Thyroid gland (tissue), 4 donors: Measurements from ENCODE around the gene MZT2A.
"Not testable (repeated sequence)": the region's sequence is repeated elsewhere in the genome, so short reads cannot be mapped to it uniquely, and the experiment has no call there.

ENCODE experiments used
- POLR2A ChIP-seq, 2 donors: fragments of 450-650 bp; IDR thresholded peaks; one replicate each; pipeline ENCODE4 v1.6.1; 2017; ENCODE audit warnings: antibody characterized with exemption in 2 of 2, mild to moderate bottlenecking in 2 of 2, moderate library complexity in 1 of 2
- TF ChIP-seq, protein P1 (sequence below), 6 experiments: fragments of 200-600 bp in 3 of 6; fragments of 450-650 bp in 3 of 6; sonication (generic) in 3 of 6; IDR thresholded peaks; one replicate each; pipeline ENCODE4 v1.5.1; 2016 to 2019; ENCODE audit warnings: antibody characterized with exemption in 6 of 6, mild to moderate bottlenecking in 2 of 6, inconsistent platforms in 1 of 6, moderate library complexity in 1 of 6

DNA sequence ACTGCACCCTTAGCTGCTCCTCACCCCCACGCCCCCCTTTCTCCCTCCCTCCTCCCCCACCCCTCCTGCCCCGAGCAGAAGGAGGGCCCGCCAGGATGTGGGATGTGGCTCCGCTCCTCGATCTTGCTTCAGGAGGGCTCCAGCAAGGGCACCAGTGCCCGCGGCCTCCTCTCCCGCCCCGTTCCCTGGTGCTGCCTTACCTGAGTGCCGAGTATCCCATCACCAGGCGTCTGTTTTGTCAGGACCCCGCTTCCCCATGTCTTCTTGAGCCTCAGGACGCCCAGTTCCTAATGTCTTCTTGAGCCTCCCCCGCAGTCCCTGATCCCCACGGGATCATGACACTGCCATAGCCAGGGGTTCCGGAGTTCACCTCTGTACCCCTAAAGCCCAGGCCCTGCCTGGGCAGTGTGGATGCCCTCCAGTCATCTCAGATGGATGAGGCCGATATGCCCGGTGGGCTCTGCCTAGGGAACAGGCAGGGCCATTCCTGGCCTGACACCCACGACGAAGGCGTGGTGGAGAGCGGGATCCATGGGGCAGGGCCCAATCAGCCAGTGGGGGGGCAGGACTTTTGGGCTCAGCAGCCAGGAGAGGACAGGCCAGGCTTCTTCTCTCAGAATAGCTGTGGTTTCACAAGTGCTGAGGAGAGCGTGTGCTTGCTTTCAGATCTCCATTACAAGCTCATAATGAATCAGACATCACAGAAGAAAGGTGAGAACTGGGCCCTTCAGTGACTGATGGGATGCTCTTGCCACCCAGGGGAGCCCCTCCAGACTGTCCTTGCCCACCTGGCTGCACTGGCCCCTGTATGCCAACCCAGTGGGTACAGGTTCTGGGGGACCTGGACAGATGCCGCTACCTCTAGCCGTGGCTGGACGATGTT is 37.0 kb upstream of the MZT2A start:
- TF ChIP-seq, protein P1, sequence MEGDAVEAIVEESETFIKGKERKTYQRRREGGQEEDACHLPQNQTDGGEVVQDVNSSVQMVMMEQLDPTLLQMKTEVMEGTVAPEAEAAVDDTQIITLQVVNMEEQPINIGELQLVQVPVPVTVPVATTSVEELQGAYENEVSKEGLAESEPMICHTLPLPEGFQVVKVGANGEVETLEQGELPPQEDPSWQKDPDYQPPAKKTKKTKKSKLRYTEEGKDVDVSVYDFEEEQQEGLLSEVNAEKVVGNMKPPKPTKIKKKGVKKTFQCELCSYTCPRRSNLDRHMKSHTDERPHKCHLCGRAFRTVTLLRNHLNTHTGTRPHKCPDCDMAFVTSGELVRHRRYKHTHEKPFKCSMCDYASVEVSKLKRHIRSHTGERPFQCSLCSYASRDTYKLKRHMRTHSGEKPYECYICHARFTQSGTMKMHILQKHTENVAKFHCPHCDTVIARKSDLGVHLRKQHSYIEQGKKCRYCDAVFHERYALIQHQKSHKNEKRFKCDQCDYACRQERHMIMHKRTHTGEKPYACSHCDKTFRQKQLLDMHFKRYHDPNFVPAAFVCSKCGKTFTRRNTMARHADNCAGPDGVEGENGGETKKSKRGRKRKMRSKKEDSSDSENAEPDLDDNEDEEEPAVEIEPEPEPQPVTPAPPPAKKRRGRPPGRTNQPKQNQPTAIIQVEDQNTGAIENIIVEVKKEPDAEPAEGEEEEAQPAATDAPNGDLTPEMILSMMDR (IDR thresholded peaks at IDR 0.05): not testable (repeated sequence)
- not testable (repeated sequence) for TF ChIP-seq POLR2A (IDR thresholded peaks at IDR 0.05)
